NT2/D1 (cell line): Measurements from ENCODE around the gene CPEB4.

Experiments
- DNase-seq: peaks from one replicate; pipeline ENCODE4 v3.0.0-alpha.2; 2011; ENCODE audit warnings: low read depth, low spot score
- H3K27me3 ChIP-seq: 2 replicates; pipeline ENCODE4 v1.6.0; 2011; ENCODE audit warnings: mild to moderate bottlenecking; ENCODE audit not compliant: insufficient read length, insufficient read depth
- H3K36me3 ChIP-seq: 2 replicates; pipeline ENCODE4 v1.6.1; 2011; ENCODE audit warnings: mild to moderate bottlenecking, low read length, mixed read lengths; ENCODE audit not compliant: insufficient read depth, insufficient read length
- H3K4me1 ChIP-seq: 2 replicates; pipeline ENCODE4 v1.5.1; 2011; ENCODE audit not compliant: insufficient read depth, insufficient read length
- H3K4me3 ChIP-seq: 2 replicates; pipeline ENCODE4 v1.5.1; 2011; ENCODE audit warnings: low read depth; ENCODE audit not compliant: insufficient read length
- H3K9ac ChIP-seq: 2 replicates; pipeline ENCODE4 v1.6.0; 2011; ENCODE audit warnings: low read depth; ENCODE audit not compliant: insufficient read length
- H3K9me3 ChIP-seq: 2 replicates; pipeline ENCODE4 v1.5.1; 2011; ENCODE audit warnings: mild to moderate bottlenecking, low read length; ENCODE audit not compliant: insufficient read depth
- SUZ12 ChIP-seq: IDR thresholded peaks from 2 replicates; pipeline ENCODE4 v1.6.1; 2011; ENCODE audit not compliant: insufficient read length, insufficient read depth; ENCODE audit errors: extremely low read depth
- YY1 ChIP-seq: IDR thresholded peaks from 2 replicates; pipeline ENCODE4 v1.6.1; 2011; ENCODE audit not compliant: insufficient read length, insufficient read depth
- ZNF274 ChIP-seq: IDR thresholded peaks from 2 replicates; pipeline ENCODE4 v1.6.1; 2011; ENCODE audit warnings: mild to moderate bottlenecking, low read depth, low read length

CPEB4 gene

GRCh38 chr5:173988554-173989431 lies 100.6 kb downstream of the CPEB4 start, which contains the start of gene C5orf47:
C5orf47 (plus strand) TSS chr5:173989170; CDS start chr5:173989264, 94 bp downstream.
- Histone ChIP-seq H3K9me3 (no peaks in the 10 kb centered on the region; the same call in 1 of the 2 replicates), H3K9ac (no peak within 1 kb of the TSS), H3K27me3 (no peaks in the 10 kb centered on the region), H3K36me3 (no peaks in the 10 kb centered on the region), H3K4me3 (no peak within 1 kb of the TSS), H3K4me1 (no peaks in the 10 kb centered on the region)
- DNase-seq = no peak
- no peak for TF ChIP-seq ZNF274
- no peak for TF ChIP-seq YY1
- TF ChIP-seq SUZ12 = no peak

GRCh38 chr5:173989432-173990082 lies 101.4 kb downstream of the CPEB4 start:
- DNase-seq = no peak
- Histone ChIP-seq H3K4me1 (no peaks in the 10 kb centered on the region), H3K27me3 (no peaks in the 10 kb centered on the region), H3K4me3 (no peak overlapping the region), H3K36me3 (no peaks in the 10 kb centered on the region), H3K9me3 (no peaks in the 10 kb centered on the region; the same call in 1 of the 2 replicates), H3K9ac (no peak overlapping the region)
- TF ChIP-seq ZNF274 (no peak), YY1 (no peak), SUZ12 (no peak)

DNA sequence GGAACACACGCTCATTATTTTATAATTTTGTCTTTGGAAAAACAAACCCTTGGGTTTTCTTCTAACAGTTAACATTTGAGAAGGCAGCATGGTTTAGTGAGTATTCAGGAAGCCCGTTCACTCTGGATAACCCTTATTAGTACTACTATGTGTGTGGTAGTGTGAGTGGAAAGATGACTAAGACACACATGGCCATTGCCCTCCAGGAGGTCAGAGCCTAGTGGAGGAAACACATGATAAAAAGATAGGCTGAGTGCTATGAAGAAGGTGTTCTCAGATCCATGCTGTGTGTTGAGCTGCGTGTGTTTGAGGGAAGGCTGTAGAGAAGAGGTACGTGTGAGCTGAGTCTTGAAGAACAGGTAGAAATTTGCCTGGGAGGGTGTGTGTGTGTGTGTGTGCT lies 109.2 kb downstream of the CPEB4 start:
- Histone ChIP-seq H3K9ac (no peak overlapping the region), H3K4me3 (no peak overlapping the region), H3K27me3 (no peaks in the 10 kb centered on the region), H3K4me1 (no peaks in the 10 kb centered on the region), H3K9me3 (no peaks in the 10 kb centered on the region), H3K36me3 (no peaks in the 10 kb centered on the region)
- no peak for DNase-seq
- TF ChIP-seq SUZ12 = no peak
- no peak for TF ChIP-seq ZNF274
- no peak for TF ChIP-seq YY1

GRCh38 chr5:173998531-173998930 lies 110.4 kb downstream of the CPEB4 start:
- no peak for DNase-seq
- TF ChIP-seq SUZ12 = no peak
- TF ChIP-seq YY1 = no peak
- TF ChIP-seq ZNF274 = no peak
- Histone ChIP-seq H3K27me3 (no peaks in the 10 kb centered on the region), H3K4me3 (no peak overlapping the region), H3K9ac (no peak overlapping the region), H3K9me3 (no peaks in the 10 kb centered on the region), H3K4me1 (no peaks in the 10 kb centered on the region), H3K36me3 (no peaks in the 10 kb centered on the region)

DNA sequence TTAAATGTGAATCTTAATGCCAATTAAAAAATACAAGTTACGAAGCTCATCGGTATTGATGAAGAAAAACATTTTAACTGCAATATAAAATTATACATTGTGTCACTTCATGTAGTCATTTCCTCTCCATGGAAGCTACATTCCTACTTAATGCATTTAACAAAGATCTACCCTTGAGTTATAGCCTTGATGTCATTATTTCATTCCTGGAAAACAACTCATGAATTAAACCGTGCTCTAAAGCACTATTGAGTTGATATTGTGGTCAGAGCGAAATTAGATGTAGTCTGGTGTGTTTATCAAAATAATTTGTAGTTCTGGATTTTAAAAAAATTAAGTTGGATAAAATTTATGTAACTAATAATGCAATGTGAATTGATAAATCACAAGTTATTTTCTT lies 111.9 kb downstream of the CPEB4 start:
- Histone ChIP-seq H3K9ac (no peak overlapping the region), H3K4me3 (no peak overlapping the region), H3K4me1 (no peaks in the 10 kb centered on the region), H3K9me3 (no peaks in the 10 kb centered on the region), H3K27me3 (no peaks in the 10 kb centered on the region), H3K36me3 (no peaks in the 10 kb centered on the region)
- no peak for DNase-seq
- TF ChIP-seq ZNF274 (no peak), SUZ12 (no peak), YY1 (no peak)

GRCh38 chr5:174003795-174004194 lies 115.6 kb downstream of the CPEB4 start:
- TF ChIP-seq SUZ12 = no peak
- no peak for TF ChIP-seq ZNF274
- TF ChIP-seq YY1 = no peak
- Histone ChIP-seq H3K27me3 (no peaks in the 10 kb centered on the region), H3K4me3 (no peak overlapping the region), H3K9ac (no peak overlapping the region), H3K9me3 (no peaks in the 10 kb centered on the region), H3K4me1 (no peaks in the 10 kb centered on the region), H3K36me3 (no peaks in the 10 kb centered on the region)
- no peak for DNase-seq

DNA sequence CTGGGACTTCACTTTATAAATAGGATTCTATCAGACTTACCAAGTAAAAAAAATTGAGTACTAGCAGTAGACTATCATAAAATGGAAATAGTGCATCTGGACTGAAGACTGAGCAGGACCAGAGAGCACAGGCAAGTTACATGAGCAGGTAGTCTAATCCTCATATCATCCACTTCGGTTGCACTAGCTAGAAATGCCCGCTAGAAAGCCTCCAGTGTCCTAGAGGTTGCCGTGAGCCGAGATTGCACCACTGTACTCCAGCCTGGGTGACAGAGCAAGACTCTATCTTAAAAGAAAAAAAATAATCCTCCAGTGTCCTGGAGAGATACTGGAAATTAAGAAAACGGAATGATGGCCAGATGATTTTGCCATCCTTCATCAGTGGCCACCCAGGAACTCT lies 120.8 kb downstream of the CPEB4 start:
- no peaks in the 10 kb centered on the region for H3K9me3 ChIP-seq
- H3K9ac ChIP-seq = no peak overlapping the region
- H3K27me3 ChIP-seq = no peaks in the 10 kb centered on the region
- TF ChIP-seq YY1 (no peak), SUZ12 (no peak)
- no peak overlapping the region for H3K4me3 ChIP-seq
- no peaks in the 10 kb centered on the region for H3K4me1 ChIP-seq
- H3K36me3 ChIP-seq = no peaks in the 10 kb centered on the region
- no peak for DNase-seq
